Ishikawa (cell line): ENCODE data around the gene RPS28.

ENCODE experiments used
- CEBPB ChIP-seq: IDR thresholded peaks from 2 replicates; pipeline ENCODE4 v1.6.1; 2012
- CREB1 ChIP-seq: IDR thresholded peaks from 2 replicates; pipeline ENCODE4 v1.6.1; 2012; ENCODE audit warnings: low read depth
- EP300 ChIP-seq: IDR thresholded peaks from 2 replicates; pipeline ENCODE4 v1.6.1; 2012; ENCODE audit warnings: borderline replicate concordance
- FOXM1 ChIP-seq: IDR thresholded peaks from 2 replicates; pipeline ENCODE4 v1.6.1; 2012; ENCODE audit warnings: low read depth, borderline replicate concordance
- NFIC ChIP-seq: IDR thresholded peaks from 2 replicates; pipeline ENCODE4 v1.6.1; 2012
- RAD21 ChIP-seq: IDR thresholded peaks from 2 replicates; pipeline ENCODE4 v1.6.1; 2012; ENCODE audit warnings: low read depth
- TAF1 ChIP-seq: IDR thresholded peaks from 2 replicates; pipeline ENCODE4 v1.6.1; 2012; ENCODE audit warnings: low read depth, mild to moderate bottlenecking
- TCF12 ChIP-seq: IDR thresholded peaks from 2 replicates; pipeline ENCODE4 v1.6.1; 2012; ENCODE audit warnings: low read depth
- TEAD4 ChIP-seq: IDR thresholded peaks from 2 replicates; pipeline ENCODE4 v1.6.1; 2012
- YY1 ChIP-seq: IDR thresholded peaks from 2 replicates; pipeline ENCODE4 v1.6.1; 2012; ENCODE audit warnings: low read depth
- ZBTB7A ChIP-seq: IDR thresholded peaks from 2 replicates; pipeline ENCODE4 v1.6.1; 2012; ENCODE audit warnings: low read depth
- TF ChIP-seq, protein P1 (sequence below): IDR thresholded peaks from 2 replicates; pipeline ENCODE4 v1.6.1; 2012
- TF ChIP-seq, protein P2 (sequence below): IDR thresholded peaks from 2 replicates; pipeline ENCODE4 v1.6.1; 2012; ENCODE audit warnings: low read depth, mild to moderate bottlenecking
- TF ChIP-seq, protein P3 (sequence below): IDR thresholded peaks from 2 replicates; pipeline ENCODE4 v1.6.1; 2012

DNA sequence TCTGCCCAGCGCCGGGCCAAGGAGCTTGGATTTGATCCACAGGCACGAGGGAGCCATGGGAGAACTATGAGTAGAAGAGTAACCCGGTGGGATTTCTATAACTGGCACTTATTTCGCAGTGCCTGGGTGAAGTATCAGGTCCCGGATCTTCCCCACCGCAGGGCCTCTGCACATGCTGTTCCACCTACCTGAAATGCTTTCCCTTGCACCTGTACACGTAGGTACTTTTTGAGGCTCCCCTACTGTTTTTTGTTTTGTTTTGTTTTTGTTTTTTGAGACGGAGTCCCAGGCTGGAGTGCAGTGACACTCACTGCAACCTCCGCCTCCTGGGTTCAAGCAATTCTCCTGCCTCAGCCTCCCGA, 22.2 kb downstream of the RPS28 start:
- TF ChIP-seq YY1 (no peak), EP300 (no peak), TAF1 (no peak), RAD21 (no peak), TCF12 (no peak), FOXM1 (no peak), CREB1 (no peak), ZBTB7A (no peak), TEAD4 (no peak), CEBPB (no peak), NFIC (no peak)
- TF ChIP-seq, protein P1, sequence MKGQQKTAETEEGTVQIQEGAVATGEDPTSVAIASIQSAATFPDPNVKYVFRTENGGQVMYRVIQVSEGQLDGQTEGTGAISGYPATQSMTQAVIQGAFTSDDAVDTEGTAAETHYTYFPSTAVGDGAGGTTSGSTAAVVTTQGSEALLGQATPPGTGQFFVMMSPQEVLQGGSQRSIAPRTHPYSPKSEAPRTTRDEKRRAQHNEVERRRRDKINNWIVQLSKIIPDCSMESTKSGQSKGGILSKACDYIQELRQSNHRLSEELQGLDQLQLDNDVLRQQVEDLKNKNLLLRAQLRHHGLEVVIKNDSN = no peak
- TF ChIP-seq, protein P2, sequence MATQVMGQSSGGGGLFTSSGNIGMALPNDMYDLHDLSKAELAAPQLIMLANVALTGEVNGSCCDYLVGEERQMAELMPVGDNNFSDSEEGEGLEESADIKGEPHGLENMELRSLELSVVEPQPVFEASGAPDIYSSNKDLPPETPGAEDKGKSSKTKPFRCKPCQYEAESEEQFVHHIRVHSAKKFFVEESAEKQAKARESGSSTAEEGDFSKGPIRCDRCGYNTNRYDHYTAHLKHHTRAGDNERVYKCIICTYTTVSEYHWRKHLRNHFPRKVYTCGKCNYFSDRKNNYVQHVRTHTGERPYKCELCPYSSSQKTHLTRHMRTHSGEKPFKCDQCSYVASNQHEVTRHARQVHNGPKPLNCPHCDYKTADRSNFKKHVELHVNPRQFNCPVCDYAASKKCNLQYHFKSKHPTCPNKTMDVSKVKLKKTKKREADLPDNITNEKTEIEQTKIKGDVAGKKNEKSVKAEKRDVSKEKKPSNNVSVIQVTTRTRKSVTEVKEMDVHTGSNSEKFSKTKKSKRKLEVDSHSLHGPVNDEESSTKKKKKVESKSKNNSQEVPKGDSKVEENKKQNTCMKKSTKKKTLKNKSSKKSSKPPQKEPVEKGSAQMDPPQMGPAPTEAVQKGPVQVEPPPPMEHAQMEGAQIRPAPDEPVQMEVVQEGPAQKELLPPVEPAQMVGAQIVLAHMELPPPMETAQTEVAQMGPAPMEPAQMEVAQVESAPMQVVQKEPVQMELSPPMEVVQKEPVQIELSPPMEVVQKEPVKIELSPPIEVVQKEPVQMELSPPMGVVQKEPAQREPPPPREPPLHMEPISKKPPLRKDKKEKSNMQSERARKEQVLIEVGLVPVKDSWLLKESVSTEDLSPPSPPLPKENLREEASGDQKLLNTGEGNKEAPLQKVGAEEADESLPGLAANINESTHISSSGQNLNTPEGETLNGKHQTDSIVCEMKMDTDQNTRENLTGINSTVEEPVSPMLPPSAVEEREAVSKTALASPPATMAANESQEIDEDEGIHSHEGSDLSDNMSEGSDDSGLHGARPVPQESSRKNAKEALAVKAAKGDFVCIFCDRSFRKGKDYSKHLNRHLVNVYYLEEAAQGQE = no peak
- TF ChIP-seq, protein P3, sequence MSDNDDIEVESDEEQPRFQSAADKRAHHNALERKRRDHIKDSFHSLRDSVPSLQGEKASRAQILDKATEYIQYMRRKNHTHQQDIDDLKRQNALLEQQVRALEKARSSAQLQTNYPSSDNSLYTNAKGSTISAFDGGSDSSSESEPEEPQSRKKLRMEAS = no peak
